NK-92 treated with Interleukin-12 subunit alpha and Interleukin-12 subunit beta, amount 100 ng/mL, for 24 hours (cell line): ENCODE results near the gene PLEKHH1.
A peak's percentile ranks its signal among the peaks of the same experiment; 100 is the strongest.

Experiments
- DNase-seq: peaks from one replicate; lab custom pipeline; 2025; lab: John Stamatoyannopoulos, UW

PLEKHH1 gene

GRCh38 chr14:67532998-67533753 is at the start of gene PLEKHH1:
PLEKHH1 (plus strand) TSS chr14:67533290; CDS start chr14:67541868, 8,578 bp downstream.
- no peak for DNase-seq

- no peak for DNase-seq
These were observed 49.4 kb upstream of the PLEKHH1 start for GRCh38 chr14:67483579-67484285.

- DNase-seq: no peak
These were observed 47.5 kb upstream of the PLEKHH1 start for GRCh38 chr14:67485501-67486095.

GRCh38 chr14:67486890-67487289 is 46.2 kb upstream of the PLEKHH1 start:
- DNase-seq: no peak

- DNase-seq: no peak
These were observed 45.8 kb upstream of the PLEKHH1 start for GRCh38 chr14:67487332-67487731.

- DNase-seq: peak; percentile 71
These were observed 44.9 kb upstream of the PLEKHH1 start, which contains the start of gene TMEM229B for GRCh38 chr14:67487937-67488893. TMEM229B (minus strand) TSS chr14:67488721; CDS start chr14:67473923, 14,798 bp downstream.

GRCh38 chr14:67490196-67490595 is 42.9 kb upstream of the PLEKHH1 start:
- no peak for DNase-seq

GRCh38 chr14:67491285-67491684 is 41.8 kb upstream of the PLEKHH1 start:
- no peak for DNase-seq

GRCh38 chr14:67491741-67492507 is 41.2 kb upstream of the PLEKHH1 start:
- no peak for DNase-seq

GRCh38 chr14:67492538-67492937 is 40.6 kb upstream of the PLEKHH1 start:
- DNase-seq: no peak

- DNase-seq: no peak
These were observed 39.9 kb upstream of the PLEKHH1 start for GRCh38 chr14:67493092-67493717.

- DNase-seq: no peak
These were observed 37.3 kb upstream of the PLEKHH1 start for GRCh38 chr14:67495827-67496226.

GRCh38 chr14:67497216-67497615 is 35.9 kb upstream of the PLEKHH1 start:
- no peak for DNase-seq

- no peak for DNase-seq
These were observed 35.4 kb upstream of the PLEKHH1 start for GRCh38 chr14:67497716-67498115.

GRCh38 chr14:67500981-67501380 is 32.1 kb upstream of the PLEKHH1 start:
- no peak for DNase-seq

- DNase-seq: no peak
These were observed 31.4 kb upstream of the PLEKHH1 start for GRCh38 chr14:67501670-67502069.

- no peak for DNase-seq
These were observed 30.2 kb upstream of the PLEKHH1 start for GRCh38 chr14:67502867-67503266.

GRCh38 chr14:67503331-67503730 is 29.8 kb upstream of the PLEKHH1 start:
- DNase-seq: no peak

- DNase-seq: no peak
These were observed 27.8 kb upstream of the PLEKHH1 start for GRCh38 chr14:67505254-67505653.

- DNase-seq: no peak
These were observed 24.1 kb upstream of the PLEKHH1 start for GRCh38 chr14:67508956-67509355.

- DNase-seq: no peak
These were observed 23.0 kb upstream of the PLEKHH1 start for GRCh38 chr14:67510121-67510520.
